ENCODE measurements around the gene NR1H3.
"Not testable (repeated sequence)": the region's sequence is repeated elsewhere in the genome, so short reads cannot be mapped to it uniquely, and the experiment has no call there.

Gene NR1H3

GRCh38 chr11:47308050-47308823 is 50.4 kb downstream of the NR1H3 start:
- no peak for DNase-seq

DNA sequence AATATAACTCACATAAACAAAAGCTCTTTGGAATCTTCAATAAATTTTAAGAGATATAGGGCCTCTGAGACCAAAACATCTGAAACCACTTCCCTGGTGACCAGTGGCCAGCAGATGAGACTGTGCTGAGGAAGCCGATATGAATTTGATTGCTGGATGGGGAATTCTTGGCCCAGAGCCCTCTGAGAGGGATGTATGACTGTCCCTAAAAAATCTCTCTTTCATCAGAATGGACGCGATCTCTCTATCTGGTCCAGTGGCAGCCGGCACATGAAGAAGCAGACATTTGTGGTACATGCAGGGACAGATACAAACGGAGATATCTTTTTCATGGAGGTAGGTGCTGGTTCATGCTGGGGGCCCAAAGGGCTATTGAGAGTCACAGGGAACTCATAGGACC is 57.2 kb downstream of the NR1H3 start:
- no peak for DNase-seq

- DNase-seq, result not testable (repeated sequence)
Observed at GRCh38 chr11:47316501-47316900, 58.7 kb downstream of the NR1H3 start.

DNA sequence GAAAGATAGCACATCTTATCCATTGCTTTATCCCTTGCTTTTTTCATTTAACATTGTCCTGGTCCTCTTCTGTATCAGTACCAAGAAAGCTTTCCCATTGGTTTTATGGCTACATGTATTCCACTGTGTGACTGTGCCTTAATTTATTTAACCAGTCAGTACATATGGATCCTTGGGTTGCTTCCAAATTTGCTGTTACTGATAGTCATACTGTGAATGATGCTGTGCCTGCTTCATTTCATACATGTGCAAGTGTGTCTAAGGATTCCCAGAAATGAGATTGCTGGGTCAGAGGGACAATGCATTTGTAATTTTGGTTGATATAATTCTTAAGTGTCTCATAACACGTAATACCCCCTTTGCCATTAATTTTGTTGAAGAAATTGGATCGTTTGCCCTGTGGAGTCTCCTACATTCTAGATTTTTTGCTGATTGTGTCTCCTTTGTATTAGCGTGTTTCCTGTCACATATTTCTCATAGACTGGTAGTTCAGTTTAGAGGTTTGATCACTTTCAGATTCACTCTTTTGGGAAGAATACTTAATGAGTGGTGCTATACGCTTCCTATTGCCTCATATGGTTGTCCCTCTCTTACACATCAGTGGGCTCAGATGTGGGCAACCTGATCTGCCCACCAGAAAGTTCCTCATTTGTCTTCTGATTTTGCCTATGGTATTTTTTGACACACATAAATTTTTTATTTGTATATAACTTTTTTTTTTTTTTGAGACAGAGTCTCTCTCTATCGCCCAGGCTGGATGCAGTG is 59.5 kb downstream of the NR1H3 start:
- no peak for DNase-seq

DNA sequence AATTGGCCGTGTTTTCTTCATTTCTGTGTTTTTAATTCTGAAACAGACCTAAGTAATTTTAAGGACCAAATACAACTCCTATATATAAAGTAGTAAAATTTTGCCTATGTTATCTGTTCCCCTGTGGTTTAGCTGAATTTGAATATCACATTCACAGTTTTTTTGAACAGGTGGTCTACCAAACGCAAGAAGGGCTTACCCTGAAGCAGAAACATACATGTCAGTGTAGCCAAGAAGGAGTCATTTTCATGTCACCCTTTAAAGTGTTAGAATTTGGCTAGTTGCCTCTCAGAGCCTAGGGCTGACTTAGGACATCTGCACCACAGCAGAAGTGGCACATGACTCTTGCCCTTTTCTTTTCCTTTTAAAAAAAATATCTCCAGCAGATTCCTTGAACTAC is 60.4 kb downstream of the NR1H3 start:
- DNase-seq, result no peak
